NOMO-1 (cell line): Measurements from ENCODE around the gene ITPKB.
A peak's percentile ranks its signal among the peaks of the same experiment; 100 is the strongest.

Source experiments
- DNase-seq, 2 experiments: peaks; one replicate each; lab custom pipeline; 2025; ENCODE audit not compliant: unreplicated experiment in 2 of 2; lab: John Stamatoyannopoulos, UW

ITPKB gene

DNA sequence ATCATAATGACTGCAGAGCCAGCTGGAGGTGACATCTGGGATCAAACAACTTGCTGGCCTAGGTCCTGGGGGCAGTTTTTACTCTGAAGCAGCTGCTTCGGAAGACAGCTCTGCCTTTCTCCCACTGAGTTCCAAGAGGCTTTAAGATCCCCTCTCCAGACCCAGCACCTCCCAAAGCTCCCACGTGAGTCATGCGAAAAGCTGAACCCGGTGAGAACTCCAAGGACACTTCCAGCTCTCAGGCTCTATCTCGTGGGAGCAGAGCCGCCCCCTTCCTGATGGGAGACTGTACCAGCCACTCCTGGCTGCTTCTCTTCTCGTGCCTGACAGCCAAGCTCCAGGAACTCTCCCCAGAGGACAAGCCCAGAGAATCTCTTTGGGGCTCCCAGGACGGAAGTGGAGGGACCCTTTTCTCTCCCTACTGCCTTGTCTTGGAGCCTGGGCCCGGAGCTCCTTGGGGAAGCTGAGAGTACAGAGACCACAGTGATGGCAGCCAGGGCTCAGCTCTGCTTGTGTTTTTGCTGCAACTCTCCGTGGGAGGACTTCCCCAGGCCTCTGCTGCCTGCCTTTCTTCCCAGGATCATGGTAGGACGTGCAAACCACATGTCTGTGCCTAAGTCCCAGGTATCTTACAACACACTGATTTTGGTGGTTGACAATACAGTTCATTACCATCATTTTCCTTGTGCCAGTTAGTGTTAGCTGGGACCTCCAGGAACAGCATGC lies 149.9 kb downstream of the ITPKB start:
- no peak for DNase-seq

DNA sequence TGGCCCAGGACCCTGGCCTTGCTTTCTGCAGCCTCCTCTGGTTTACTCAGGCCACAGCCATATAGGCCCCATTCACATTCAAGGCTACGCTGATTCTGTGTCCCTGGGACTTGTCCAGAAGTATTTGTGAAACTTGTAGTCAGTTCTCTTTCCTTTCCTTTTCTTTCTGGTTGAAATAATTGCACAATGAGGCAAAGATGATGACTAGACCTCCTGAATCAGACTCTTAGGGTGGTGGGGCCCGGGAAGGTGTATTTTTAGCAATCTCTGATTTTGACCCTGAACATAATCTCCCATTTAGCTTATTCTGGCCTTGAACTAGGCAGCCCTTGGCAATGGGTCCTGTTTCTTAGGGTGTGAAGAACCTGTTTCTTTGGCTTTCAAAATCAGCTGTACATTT lies 150.6 kb downstream of the ITPKB start:
- peak in 1 of 2 experiments; percentile 21 for DNase-seq

DNA sequence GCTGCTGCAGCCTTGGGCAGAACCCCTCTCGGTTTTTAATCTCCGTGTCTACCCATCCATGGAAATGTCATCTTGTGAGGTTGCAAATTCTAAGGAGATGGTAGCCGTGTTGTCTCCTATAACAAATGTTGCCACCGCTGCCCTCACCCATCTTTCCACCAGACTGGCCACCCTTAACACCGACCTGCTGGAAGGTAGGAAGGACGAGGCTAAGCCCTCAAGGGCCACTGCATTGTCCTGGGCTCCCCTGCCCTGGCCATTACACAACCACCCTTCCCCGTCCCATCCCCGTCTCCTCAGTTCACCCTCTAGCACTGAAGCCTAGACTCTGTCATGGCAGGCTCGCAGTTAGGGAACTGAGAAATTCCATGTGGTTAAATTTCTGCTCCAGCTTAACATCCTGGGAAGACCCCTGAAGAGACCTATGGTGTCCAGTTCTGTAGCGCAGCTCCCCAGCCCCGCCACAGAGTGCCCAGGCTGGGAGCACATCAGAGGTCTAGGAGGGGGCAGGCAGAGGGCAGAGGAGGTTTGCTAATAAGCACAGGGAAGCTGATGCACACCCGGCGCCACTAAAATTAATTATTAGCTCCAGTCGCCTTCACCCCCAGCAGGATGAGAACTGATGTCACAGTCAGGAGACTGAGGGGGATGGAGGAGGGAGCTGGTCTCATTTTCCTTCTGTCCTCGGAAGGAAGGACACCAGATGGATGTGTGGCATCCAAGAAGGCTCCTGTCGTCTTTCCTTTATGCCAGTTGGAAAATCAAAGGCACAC lies 152.2 kb downstream of the ITPKB start:
- no peak for DNase-seq

DNA sequence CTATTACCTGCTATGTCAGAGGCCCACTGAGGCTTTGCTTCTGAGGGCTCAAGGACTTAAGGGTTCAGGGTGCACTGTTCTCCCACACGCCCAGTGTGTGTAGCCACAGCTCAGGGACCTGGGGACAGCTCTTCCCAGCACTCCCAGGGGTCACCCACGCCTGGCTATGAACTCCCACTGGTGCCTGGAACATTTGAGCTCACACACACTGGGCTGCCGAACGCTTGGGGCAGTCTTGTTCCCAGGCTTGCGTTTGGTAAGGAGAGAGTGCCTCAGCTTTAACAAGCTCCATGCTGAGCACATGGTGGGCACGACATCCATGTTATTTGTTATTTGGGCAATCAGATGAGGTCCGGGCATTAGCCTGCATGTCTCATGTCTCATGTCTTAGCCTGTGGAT lies 153.0 kb downstream of the ITPKB start:
- DNase-seq = no peak

DNA sequence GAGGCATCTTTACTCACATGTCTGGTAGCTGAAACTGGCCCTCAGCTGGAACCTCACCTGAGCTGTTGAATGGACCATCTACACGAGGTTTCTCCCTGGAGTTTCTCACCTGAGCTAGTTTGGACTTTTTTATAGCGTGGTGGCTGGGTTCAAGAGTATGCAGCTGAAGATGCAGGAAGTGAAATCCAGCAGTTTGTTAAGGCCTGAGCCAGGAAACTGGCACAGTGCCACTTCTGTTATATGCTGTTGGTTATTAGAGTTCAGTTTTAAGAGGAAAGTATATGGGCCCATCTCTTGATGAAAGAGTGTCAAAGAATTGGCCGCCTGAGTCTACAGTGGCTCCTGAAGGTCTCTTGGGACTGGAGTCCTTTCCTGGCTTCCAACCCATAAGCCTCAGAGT lies 154.9 kb downstream of the ITPKB start:
- no peak for DNase-seq

DNA sequence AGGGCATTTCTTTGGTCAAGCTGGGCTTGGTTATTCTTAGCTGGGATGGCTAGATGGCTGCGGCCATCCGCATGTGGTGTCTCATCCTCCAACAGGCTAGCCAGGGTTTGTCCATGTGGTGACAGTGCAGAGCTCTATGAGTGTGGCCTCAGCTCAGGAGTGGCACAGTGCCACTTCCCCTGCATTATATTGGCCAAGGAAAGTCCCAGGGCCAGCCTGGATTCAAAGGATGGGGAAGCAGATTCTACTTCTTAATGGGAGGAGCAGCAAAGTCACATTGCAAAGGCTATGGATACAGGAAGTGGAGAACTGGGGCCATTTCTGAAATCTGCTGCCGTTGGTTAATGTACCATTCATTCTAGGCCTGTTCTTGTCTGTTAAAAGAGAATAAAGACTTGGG lies 156.1 kb downstream of the ITPKB start:
- DNase-seq = no peak
